Islet of Langerhans (tissue), 1 donor: ENCODE measurements around the gene SENP1.

Source experiments
- FAIRE-seq: peaks from one replicate; lab custom pipeline; 2011; peaks lifted over from hg19 to GRCh38; lab: Jason Lieb, UNC

Gene SENP1

GRCh38 chr12:48034835-48035805 lies 70.8 kb downstream of the SENP1 start:
- no peak for FAIRE-seq

- no peak for FAIRE-seq
Measured at GRCh38 chr12:48033451-48033850, 72.4 kb downstream of the SENP1 start.

GRCh38 chr12:48032597-48032996 lies 73.3 kb downstream of the SENP1 start:
- FAIRE-seq, result no peak

GRCh38 chr12:48031135-48031960 lies 74.5 kb downstream of the SENP1 start:
- no peak for FAIRE-seq

GRCh38 chr12:48030173-48030650 lies 75.7 kb downstream of the SENP1 start:
- no peak for FAIRE-seq

GRCh38 chr12:48029491-48030172 lies 76.2 kb downstream of the SENP1 start:
- no peak for FAIRE-seq

GRCh38 chr12:48028541-48029431 lies 77.1 kb downstream of the SENP1 start:
- FAIRE-seq, result no peak

GRCh38 chr12:48027183-48028002 lies 78.5 kb downstream of the SENP1 start:
- FAIRE-seq, result no peak

GRCh38 chr12:48026060-48026827 lies 79.6 kb downstream of the SENP1 start:
- no peak for FAIRE-seq

GRCh38 chr12:48025281-48025680 lies 80.6 kb downstream of the SENP1 start:
- FAIRE-seq, result no peak

GRCh38 chr12:48024735-48025134 lies 81.1 kb downstream of the SENP1 start:
- FAIRE-seq, result no peak

GRCh38 chr12:48023386-48023785 lies 82.5 kb downstream of the SENP1 start:
- FAIRE-seq, result no peak

GRCh38 chr12:48022676-48023385 lies 83.0 kb downstream of the SENP1 start:
- FAIRE-seq, result no peak

- no peak for FAIRE-seq
Measured at GRCh38 chr12:48022180-48022521, 83.7 kb downstream of the SENP1 start.

GRCh38 chr12:48021485-48022179 lies 84.2 kb downstream of the SENP1 start:
- no peak for FAIRE-seq

GRCh38 chr12:48019639-48020265 lies 86.1 kb downstream of the SENP1 start:
- no peak for FAIRE-seq

- no peak for FAIRE-seq
Measured at GRCh38 chr12:48018618-48018995, 87.3 kb downstream of the SENP1 start.
